ENCODE data around the gene LRP3. TPM values are rescaled to one million over a fixed set of nuclear protein-coding genes. Genes with fewer than 3 reads are reported as not detected.

Gene LRP3
- total RNA-seq, 1 experiment from 2014 or later = 29.0 TPM

GRCh38 chr19:33205110-33205509, 11.0 kb downstream of the LRP3 start:
- RAD21 ChIA-PET (ENCODE audit: low non-redundant PET in 1 of 2, low total read pairs in 2 of 2, uncharacterized antibody in 2 of 2, unreplicated experiment in 2 of 2) = no interaction called here
- peaks cover 0 to 6% of the 10 kb centered on the region in 2 experiments; a peak in 2 of 4 replicates for H3K36me3 ChIP-seq (ENCODE audit: control insufficient read depth in 1 of 2, insufficient read depth in 2 of 2, low read length in 2 of 2)
- BruUV-seq (replicated peaks) = no TSS peak

More at GRCh38 chr19:33205110-33205509, 11.0 kb downstream of the LRP3 start:
- no peaks in the 10 kb centered on the region; the same call in 1 of the 2 replicates for H3K79me2 ChIP-seq (ENCODE audit: insufficient read depth, low read length)
- intact Hi-C loops (cut with micrococcal nuclease) = no loop called here
- no peaks in the 10 kb centered on the region for H3K4me1 ChIP-seq (ENCODE audit: control insufficient read depth in 1 of 2, insufficient read depth in 2 of 2, low read length in 2 of 2)
- no peak overlapping the region for H2AFZ ChIP-seq (ENCODE audit: low read depth, low read length, poor library complexity, severe bottlenecking)
- H3K27ac ChIP-seq (ENCODE audit: low read depth, low read length) = no peak overlapping the region
- ATAC-seq (no peak), DNase-seq (ENCODE audit: low read depth, low spot score) (no peak)
- POLR2A ChIA-PET = no interaction called here
- H3K4me2 ChIP-seq (ENCODE audit: low read length) = no peak overlapping the region
- H3K27me3 ChIP-seq (ENCODE audit: insufficient read depth, low read length) = no peaks in the 10 kb centered on the region
- no peak overlapping the region for H3K4me3 ChIP-seq (replicated peaks in 1 of 2; ENCODE audit: low read depth in 1 of 2, low read length in 2 of 2)
- no peaks in the 10 kb centered on the region for H4K20me1 ChIP-seq (ENCODE audit: insufficient read depth)
- CTCF ChIA-PET = no interaction called here
- H3K9ac ChIP-seq (ENCODE audit: low read length) = no peak overlapping the region
- no peaks in the 10 kb centered on the region for H3K9me3 ChIP-seq (ENCODE audit: control insufficient read depth in 1 of 2, insufficient read depth in 1 of 2, low read depth in 1 of 2, low read length in 2 of 2)
- TF ChIP-seq POLR2AphosphoS5 (IDR thresholded peaks at IDR 0.05; ENCODE audit: low read depth, low read length) (no peak), CEBPB (IDR thresholded peaks at IDR 0.05; ENCODE audit: low read depth) (no peak), ZFX (IDR thresholded peaks at IDR 0.05) (no peak), CBX3 (IDR thresholded peaks at IDR 0.05; ENCODE audit: low read depth) (no peak), MAX (IDR thresholded peaks at IDR 0.05) (no peak), ATF3 (IDR thresholded peaks at IDR 0.05) (no peak), RAD21 (IDR thresholded peaks at IDR 0.05; ENCODE audit: low read depth) (no peak), EZH2phosphoT487 (IDR thresholded peaks at IDR 0.05; ENCODE audit: borderline replicate concordance) (no peak), EZH2 (IDR thresholded peaks at IDR 0.05) (no peak), ZNF274 (IDR thresholded peaks at IDR 0.05; ENCODE audit: low read depth, low read length) (no peak)
- TF ChIP-seq, protein P1, sequence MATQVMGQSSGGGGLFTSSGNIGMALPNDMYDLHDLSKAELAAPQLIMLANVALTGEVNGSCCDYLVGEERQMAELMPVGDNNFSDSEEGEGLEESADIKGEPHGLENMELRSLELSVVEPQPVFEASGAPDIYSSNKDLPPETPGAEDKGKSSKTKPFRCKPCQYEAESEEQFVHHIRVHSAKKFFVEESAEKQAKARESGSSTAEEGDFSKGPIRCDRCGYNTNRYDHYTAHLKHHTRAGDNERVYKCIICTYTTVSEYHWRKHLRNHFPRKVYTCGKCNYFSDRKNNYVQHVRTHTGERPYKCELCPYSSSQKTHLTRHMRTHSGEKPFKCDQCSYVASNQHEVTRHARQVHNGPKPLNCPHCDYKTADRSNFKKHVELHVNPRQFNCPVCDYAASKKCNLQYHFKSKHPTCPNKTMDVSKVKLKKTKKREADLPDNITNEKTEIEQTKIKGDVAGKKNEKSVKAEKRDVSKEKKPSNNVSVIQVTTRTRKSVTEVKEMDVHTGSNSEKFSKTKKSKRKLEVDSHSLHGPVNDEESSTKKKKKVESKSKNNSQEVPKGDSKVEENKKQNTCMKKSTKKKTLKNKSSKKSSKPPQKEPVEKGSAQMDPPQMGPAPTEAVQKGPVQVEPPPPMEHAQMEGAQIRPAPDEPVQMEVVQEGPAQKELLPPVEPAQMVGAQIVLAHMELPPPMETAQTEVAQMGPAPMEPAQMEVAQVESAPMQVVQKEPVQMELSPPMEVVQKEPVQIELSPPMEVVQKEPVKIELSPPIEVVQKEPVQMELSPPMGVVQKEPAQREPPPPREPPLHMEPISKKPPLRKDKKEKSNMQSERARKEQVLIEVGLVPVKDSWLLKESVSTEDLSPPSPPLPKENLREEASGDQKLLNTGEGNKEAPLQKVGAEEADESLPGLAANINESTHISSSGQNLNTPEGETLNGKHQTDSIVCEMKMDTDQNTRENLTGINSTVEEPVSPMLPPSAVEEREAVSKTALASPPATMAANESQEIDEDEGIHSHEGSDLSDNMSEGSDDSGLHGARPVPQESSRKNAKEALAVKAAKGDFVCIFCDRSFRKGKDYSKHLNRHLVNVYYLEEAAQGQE (IDR thresholded peaks at IDR 0.05; ENCODE audit: low read depth) = no peak
- H3K9me2 ChIP-seq (ENCODE audit: insufficient read depth) = no peaks in the 10 kb centered on the region

All from HCT116 (cell line).